ENCODE data around the gene RPS21. TPM values are rescaled to one million over a fixed set of nuclear protein-coding genes. Genes with fewer than 3 reads are reported as not detected.

RPS21 gene
- total RNA-seq, 1 donor from 2014 or later = 1,160 TPM

DNA sequence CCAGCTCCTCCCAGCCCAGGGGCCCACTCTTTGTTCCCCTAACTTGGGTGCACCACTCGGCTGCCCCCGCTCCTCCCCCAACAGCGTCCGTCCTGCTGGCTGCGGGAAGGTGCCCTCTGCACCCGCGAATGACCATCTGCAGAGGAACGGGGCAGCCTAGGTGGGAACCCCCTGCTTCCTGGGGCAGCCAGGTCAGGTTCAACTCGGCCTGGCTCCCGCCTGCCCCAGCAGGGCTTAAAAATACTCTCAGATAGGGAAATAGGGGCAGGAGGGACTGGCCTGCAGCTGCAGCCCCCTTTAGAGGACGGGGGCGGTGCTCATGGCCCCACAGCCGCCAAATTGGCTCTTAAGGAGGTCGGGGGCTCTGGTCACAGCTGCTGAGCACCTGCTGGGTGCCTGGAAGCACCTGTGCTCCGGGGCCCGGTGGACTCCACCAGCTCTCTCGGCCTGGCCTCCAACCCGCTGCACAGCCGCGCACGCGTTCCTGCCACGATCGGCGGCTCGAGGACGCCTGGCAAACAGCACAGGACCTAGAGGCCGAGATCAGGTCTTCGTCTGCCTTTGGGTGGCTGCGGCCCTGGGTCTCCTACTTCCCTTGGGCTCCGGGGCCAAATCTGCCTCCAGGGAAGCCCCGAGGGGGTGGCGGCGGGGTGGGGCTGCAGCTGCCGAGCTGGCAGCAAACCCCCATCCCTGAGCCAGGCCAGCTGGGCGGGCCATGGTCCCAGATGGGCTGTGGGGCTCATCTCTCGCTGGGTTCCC, 19.1 kb upstream of the RPS21 start:
- H3K4me1 Mint-ChIP-seq (ENCODE audit: low read depth) = peaks cover 25% of the 10 kb centered on the region
- DNase-seq (ENCODE audit: low spot score, unreplicated experiment) = no peak
- peak overlapping the region; percentile 78 for H3K27ac Mint-ChIP-seq
- H3K9me3 Mint-ChIP-seq (ENCODE audit: low read depth) = no peaks in the 10 kb centered on the region
- H3K36me3 Mint-ChIP-seq (ENCODE audit: insufficient read depth) = no peaks in the 10 kb centered on the region
- TF ChIP-seq CTCF (IDR thresholded peaks at IDR 0.05; ENCODE audit: unreplicated experiment) = no peak
- H3K4me3 Mint-ChIP-seq (ENCODE audit: low read depth) = peak overlapping the region; percentile 69
- H3K27me3 Mint-ChIP-seq = no peaks in the 10 kb centered on the region

DNA sequence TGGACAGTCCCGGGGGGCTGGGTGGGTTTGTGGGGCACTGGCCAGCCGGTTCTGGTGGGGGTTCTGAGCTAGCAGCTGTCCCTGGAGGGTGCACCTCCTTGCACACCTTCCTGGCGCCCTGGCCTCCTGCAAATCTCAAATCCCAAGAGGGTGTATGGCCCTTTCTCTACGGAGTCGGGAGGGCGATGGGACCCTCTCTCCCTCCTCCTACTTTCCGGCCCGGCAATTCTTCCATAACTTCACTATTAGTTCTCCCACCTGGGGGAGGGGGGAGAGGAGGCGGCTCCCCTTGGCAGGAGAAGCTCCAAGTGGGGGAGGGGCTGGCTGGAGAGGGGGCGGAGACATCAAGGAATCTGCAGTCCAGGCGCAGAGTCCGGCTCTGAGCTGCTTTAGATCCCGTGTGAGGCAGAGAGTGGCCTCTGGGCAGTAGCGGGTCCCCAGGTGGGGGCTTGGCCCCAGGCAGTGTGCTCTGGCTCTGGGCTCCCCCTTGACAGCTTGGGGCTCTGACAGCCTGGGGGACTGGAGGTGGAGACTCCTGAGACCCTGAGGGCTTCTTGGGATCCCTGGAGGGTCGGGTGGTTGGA, 18.4 kb upstream of the RPS21 start:
- Mint-ChIP-seq H3K9me3 (ENCODE audit: low read depth) (no peaks in the 10 kb centered on the region), H3K27me3 (no peaks in the 10 kb centered on the region), H3K36me3 (ENCODE audit: insufficient read depth) (no peaks in the 10 kb centered on the region), H3K27ac (peak overlapping the region; percentile 76), H3K4me1 (ENCODE audit: low read depth) (peaks cover 25% of the 10 kb centered on the region), H3K4me3 (ENCODE audit: low read depth) (peak overlapping the region; percentile 59)
- no peak for TF ChIP-seq CTCF (IDR thresholded peaks at IDR 0.05; ENCODE audit: unreplicated experiment)
- peak; percentile 50 for DNase-seq (ENCODE audit: low spot score, unreplicated experiment)

GRCh38 chr20:62368976-62369814, 17.7 kb upstream of the RPS21 start:
- Mint-ChIP-seq H3K4me1 (ENCODE audit: low read depth) (peaks cover 22% of the 10 kb centered on the region), H3K9me3 (ENCODE audit: low read depth) (no peaks in the 10 kb centered on the region), H3K27me3 (no peaks in the 10 kb centered on the region), H3K27ac (no peak overlapping the region), H3K36me3 (ENCODE audit: insufficient read depth) (peaks cover 1% of the 10 kb centered on the region), H3K4me3 (ENCODE audit: low read depth) (peak overlapping the region; percentile 49)
- DNase-seq (ENCODE audit: low spot score, unreplicated experiment) = peak; percentile 51
- TF ChIP-seq CTCF (IDR thresholded peaks at IDR 0.05; ENCODE audit: unreplicated experiment) = peak; percentile 74

- Mint-ChIP-seq H3K4me1 (ENCODE audit: low read depth) (peaks cover 22% of the 10 kb centered on the region), H3K9me3 (ENCODE audit: low read depth) (no peaks in the 10 kb centered on the region), H3K27me3 (no peaks in the 10 kb centered on the region), H3K4me3 (ENCODE audit: low read depth) (no peak overlapping the region), H3K36me3 (ENCODE audit: insufficient read depth) (peaks cover 2% of the 10 kb centered on the region), H3K27ac (no peak overlapping the region)
- no peak for TF ChIP-seq CTCF (IDR thresholded peaks at IDR 0.05; ENCODE audit: unreplicated experiment)
- DNase-seq (ENCODE audit: low spot score, unreplicated experiment) = no peak
These were observed 17.1 kb upstream of the RPS21 start for GRCh38 chr20:62369815-62370114.

GRCh38 chr20:62370115-62370806, 16.6 kb upstream of the RPS21 start:
- no peak overlapping the region for H3K4me3 Mint-ChIP-seq (ENCODE audit: low read depth)

More at GRCh38 chr20:62370115-62370806, 16.6 kb upstream of the RPS21 start:
- Mint-ChIP-seq H3K36me3 (ENCODE audit: insufficient read depth) (peaks cover 2% of the 10 kb centered on the region), H3K9me3 (ENCODE audit: low read depth) (no peaks in the 10 kb centered on the region), H3K27me3 (no peaks in the 10 kb centered on the region), H3K4me1 (ENCODE audit: low read depth) (peaks cover 17% of the 10 kb centered on the region), H3K27ac (no peak overlapping the region)
- DNase-seq (ENCODE audit: low spot score, unreplicated experiment) = no peak
- TF ChIP-seq CTCF (IDR thresholded peaks at IDR 0.05; ENCODE audit: unreplicated experiment) = no peak

Measured in progenitor cell of endocrine pancreas (in vitro differentiated cells).